HG03280 (cell line): ENCODE results near the gene SRCAP.

ENCODE experiments used
- ATAC-seq: cut with Tn5 transposase; IDR thresholded peaks from one replicate; pipeline ENCODE4 v1.9.1; 2021; ENCODE audit warnings: mild to moderate bottlenecking, moderate library complexity; ENCODE audit not compliant: unreplicated experiment

Gene SRCAP

GRCh38 chr16:30698816-30699614, at the start of gene SRCAP:
SRCAP (plus strand) TSS chr16:30699171; CDS start chr16:30700825, 1,654 bp downstream.
- ATAC-seq: peak; percentile 30

GRCh38 chr16:30649725-30650368, 49.1 kb upstream of the SRCAP start:
- ATAC-seq: no peak

- peak; percentile 63 for ATAC-seq
Measured at GRCh38 chr16:30650369-30651123, 48.4 kb upstream of the SRCAP start, which contains the start of gene PRR14. PRR14 (plus strand) TSS chr16:30650960; CDS start chr16:30651646, 686 bp downstream.

GRCh38 chr16:30651124-30652004, 47.6 kb upstream of the SRCAP start:
- ATAC-seq: peak; percentile 59

DNA sequence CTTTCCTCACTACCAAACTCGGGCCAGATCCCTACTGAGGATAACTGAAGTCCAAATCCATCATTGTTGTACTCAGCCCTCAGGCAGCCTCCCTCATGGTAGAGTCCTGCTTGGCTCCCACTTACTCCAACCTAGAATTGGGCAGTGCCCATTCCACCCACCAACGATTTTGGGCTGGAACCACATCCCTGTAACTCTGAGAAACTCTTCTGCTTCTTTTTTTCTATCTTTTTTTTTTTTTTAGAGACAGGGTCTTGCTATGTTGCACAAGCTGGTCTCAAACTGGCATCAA, 47.0 kb upstream of the SRCAP start:
- no peak for ATAC-seq

GRCh38 chr16:30652718-30653117, 46.3 kb upstream of the SRCAP start:
- ATAC-seq: no peak

- ATAC-seq: no peak
Measured at GRCh38 chr16:30654856-30655255, 44.1 kb upstream of the SRCAP start.

GRCh38 chr16:30655815-30656347, 43.1 kb upstream of the SRCAP start:
- ATAC-seq: no peak

DNA sequence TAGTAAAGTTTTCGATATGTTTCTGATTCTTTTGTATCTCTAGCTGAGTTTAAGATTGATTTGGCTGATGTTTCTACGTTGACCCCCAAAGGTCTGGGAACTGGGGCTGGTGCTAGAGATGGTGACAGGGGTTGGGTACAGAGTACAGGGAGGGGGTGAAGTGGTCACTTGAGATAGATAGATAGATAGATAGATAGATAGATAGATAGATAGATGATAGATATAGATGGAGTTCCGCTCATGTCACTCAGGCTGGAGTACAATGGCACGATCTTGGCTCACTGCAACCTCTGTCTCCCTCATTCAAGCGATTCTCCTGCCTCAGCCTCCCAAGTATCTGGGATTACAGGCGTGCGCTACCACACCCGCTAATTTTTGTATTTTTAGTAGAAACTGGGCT, 42.6 kb upstream of the SRCAP start:
- no peak for ATAC-seq

DNA sequence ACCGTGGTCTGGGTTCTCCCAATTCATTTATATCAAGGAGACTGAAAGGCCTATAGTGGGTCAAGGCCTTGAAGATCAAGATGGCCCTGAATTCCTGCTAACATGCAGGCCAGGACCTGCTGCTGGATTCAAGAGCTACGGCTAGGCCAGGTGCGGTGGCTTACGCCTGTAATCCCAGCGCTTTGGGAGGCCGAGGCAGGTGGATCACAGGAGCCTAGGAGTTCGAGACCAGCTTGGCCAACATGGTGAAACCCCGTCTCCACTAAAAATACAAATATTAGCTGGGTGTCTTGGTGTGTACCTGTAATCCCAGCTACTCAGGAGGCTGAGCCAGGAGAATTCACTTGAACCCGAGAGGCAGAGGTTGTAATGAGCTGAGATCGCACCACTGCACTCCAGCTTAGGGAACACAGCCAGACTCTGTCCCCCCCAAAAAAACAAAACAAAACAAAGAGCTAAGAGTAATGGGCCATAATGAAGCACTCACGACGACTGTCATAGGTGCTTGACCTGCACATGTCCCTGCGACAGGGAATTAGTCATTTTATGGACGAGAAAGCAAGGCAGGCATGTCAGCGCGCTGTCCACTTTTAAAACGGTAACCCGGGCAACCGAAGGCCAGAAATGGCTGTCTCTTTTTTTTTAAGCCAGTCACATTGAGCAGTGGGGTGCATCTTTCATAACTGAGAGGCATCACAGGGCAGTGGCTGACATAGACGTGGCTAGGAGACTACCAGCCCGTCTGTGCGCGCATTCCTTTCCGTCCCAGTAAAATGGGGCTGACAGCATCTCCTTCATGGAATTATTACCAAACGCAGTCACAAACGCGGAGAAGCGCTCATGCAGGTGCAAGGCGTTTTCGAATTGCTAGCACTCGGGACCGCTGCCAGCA, 41.8 kb upstream of the SRCAP start:
- ATAC-seq: no peak

DNA sequence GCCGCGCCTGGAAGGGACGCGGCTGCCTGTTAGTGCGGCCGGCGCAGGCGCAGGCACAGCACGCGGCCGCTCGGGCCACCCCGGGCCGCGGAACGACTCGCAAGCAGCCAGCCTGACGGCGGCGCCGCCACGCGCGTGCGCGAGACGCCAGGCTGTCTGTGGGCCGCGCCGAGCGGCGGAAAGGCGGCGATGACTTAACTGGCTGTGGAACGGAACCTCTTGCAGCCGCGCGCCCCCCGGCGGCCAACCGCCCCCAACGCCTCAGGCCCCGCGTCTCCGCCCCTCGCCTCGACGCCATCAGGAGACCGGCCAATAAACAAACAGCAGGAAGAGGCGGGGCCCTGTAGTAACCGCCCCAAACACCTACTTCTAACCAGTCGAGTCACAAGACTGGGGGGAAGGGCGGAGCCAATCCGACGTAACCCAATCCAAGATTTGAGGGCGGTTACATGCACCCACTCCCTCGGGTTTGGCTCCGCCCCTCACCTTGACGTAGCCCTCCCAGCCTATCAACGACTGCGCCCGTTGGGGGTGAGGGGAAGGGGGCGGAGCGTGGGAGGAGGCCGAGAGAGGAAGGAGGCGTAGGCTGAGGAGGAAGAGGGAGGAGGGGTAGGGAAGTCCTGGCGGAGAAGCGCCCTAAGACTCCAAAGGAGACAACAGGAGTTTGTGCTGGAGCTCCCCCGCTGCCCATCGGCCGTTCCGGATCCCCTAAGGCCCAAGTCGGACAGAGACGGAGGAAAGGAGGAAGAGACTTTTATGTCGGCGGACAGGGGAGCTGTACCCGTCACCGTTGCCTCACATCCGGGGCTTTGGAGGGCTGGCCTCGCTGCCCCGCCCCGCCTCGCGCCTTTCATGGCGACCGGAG, 40.9 kb upstream of the SRCAP start, which contains the start of gene FBRS:
Gene FBRS, plus strand, starts transcription at position 566 of the 865 bp plus-strand sequence. CDS start 1,088 bp downstream, outside the sequence.
- ATAC-seq: peak; percentile 69

GRCh38 chr16:30658731-30659506, 40.1 kb upstream of the SRCAP start:
- peak; percentile 30 for ATAC-seq

DNA sequence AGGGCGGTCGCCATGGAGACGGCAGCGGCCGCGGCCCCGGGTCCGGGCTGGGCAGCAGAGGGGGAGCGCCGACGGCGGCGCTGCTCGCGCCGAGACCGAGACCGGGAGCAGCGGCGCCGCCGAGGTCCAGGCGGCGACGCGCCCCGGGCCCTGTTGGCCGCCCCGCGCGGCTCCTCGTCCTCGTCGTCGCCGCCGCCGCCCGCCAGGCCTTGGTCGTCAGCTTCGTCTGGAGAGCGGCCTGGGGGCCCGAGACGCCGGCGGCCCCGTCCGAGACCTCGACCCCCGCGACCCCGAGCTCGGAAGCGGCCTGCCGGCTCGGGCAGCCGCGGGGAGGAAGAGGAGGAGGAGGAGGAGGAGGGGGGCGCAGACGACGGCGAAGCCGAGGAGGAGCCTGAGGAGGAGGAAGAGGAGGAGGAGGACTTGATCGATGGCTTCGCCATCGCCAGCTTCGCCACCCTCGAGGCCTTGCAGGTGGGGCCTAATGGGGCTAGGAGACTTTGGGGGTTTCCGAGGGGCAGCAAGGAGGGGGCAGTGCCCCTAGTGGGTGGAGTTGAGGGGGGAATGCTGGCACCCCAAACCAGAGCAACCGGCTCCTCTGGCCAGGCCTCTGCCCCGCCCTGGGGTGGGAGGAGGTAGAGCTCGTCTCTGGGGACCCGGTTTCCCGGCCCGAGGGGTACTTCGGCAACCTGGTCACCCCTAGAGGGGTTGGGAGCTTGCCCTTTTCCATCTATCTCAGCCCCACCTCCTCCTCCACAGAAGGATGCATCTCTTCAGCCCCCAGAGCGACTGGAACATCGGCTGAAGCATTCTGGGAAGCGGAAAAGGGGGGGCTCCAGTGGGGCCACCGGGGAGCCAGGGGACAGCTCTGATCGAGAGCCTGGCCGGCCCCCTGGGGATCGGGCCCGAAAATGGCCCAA, 39.2 kb upstream of the SRCAP start:
- no peak for ATAC-seq

GRCh38 chr16:30660424-30661261, 38.3 kb upstream of the SRCAP start:
- no peak for ATAC-seq

- no peak for ATAC-seq
Measured at GRCh38 chr16:30662449-30662848, 36.5 kb upstream of the SRCAP start.

GRCh38 chr16:30663038-30663437, 35.9 kb upstream of the SRCAP start:
- ATAC-seq: no peak
